ENCODE data around the gene SPACA4.
A peak's percentile ranks its signal among the peaks of the same experiment; 100 is the strongest.
"Not testable (repeated sequence)": the region's sequence is repeated elsewhere in the genome, so short reads cannot be mapped to it uniquely, and the experiment has no call there.

Gene SPACA4, protein sequence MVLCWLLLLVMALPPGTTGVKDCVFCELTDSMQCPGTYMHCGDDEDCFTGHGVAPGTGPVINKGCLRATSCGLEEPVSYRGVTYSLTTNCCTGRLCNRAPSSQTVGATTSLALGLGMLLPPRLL

DNA sequence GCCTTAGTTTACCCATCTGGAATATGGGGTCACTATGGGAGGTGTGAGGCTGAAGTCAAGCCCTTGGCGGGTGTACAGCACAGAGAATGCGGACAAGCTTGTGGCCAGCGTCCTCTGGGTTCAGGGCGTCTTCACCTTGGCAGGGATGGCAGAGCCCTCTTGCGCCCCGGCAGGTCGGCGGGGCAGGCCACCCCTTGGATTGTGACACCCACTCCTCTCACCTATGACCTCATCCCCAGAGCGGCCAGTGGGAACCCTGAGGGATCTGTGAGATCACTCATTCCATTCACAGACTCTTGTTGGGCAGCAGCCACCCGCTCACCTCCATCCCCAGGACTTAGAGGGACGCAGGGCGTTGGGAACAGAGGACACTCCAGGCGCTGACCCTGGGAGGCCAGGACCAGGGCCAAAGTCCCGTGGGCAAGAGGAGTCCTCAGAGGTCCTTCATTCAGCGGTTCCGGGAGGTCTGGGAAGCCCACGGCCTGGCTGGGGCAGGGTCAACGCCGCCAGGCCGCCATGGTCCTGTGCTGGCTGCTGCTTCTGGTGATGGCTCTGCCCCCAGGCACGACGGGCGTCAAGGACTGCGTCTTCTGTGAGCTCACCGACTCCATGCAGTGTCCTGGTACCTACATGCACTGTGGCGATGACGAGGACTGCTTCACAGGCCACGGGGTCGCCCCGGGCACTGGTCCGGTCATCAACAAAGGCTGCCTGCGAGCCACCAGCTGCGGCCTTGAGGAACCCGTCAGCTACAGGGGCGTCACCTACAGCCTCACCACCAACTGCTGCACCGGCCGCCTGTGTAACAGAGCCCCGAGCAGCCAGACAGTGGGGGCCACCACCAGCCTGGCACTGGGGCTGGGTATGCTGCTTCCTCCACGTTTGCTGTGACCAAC is at the start of gene SPACA4:
TSS of gene SPACA4 (plus strand) at position 280 of the 896 bp plus-strand sequence. CDS start at position 517, 237 bp downstream.
- no peak for DNase-seq

DNA sequence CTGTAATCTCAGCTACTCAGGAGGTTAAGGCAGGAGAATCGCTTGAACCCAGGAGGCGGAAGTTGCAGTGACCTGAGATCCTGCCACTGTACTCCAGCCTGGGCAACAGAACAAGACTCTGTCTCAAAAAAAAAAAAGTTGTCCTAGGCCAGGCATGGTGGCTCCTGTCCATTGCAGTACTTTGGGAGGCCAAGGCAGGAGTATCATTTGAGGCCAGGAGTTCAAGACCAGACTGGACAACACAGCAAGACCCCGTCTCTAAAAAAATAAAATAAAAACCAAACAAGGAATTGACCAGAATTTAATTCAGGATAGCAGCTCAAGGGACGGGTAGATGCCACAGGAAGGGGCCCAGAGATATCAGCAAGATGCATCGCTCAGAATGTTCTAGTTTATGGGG is 49.7 kb upstream of the SPACA4 start:
- no peak for DNase-seq

DNA sequence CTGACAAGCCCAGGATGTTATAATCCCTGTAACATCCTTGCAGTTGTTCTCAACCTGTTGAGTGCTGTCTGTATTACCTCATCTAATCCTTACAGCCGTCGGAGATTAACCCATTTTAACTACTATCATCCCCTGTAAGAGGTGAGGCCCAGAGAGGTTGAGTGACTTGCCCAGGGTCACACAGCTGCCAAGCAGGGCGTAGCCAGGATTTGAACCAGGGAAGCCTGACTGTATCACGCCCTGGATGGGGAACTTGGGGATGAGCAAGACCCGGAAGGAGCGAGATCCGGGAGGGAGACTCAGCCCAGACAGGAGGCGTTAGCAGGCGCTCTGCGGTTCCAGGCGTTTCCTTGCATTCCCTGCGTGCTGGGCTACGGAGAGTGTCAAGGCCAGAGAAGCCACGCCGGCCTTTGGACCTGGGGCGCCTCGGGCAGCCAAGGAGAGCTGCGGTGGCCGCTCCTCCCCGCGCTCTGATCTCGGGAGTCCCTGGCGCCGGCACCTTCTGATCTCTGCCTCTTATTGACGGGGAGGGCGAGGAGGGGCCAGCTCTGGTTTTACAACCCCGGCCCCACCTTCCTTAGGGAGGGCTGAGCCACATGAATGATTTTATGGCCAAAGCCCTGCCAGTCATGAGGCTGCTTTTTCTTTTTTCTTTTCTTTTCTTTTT is 48.4 kb upstream of the SPACA4 start:
- peak; percentile 52 for DNase-seq

DNA sequence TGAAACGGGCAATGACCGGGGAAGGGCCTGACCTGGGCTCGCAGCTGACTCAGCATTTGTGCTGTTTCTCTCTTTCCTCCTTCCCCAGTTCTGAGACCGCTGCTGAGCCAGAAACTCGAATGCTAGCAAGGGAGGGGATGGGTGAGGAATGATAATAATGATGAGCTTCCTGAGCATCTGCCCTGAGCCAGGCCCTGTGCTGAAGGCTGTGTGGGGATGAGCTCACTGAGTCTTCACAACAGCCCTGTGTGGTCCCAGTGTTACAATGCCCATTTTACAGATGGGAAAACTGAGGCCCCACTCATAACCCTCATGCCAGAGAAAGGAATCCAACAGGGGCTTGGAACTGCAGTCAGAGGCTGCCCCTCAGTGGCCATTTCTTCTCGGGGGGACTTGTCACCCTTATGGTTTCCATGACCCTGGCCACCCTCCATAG is 46.4 kb upstream of the SPACA4 start:
- DNase-seq, result peak; percentile 9

DNA sequence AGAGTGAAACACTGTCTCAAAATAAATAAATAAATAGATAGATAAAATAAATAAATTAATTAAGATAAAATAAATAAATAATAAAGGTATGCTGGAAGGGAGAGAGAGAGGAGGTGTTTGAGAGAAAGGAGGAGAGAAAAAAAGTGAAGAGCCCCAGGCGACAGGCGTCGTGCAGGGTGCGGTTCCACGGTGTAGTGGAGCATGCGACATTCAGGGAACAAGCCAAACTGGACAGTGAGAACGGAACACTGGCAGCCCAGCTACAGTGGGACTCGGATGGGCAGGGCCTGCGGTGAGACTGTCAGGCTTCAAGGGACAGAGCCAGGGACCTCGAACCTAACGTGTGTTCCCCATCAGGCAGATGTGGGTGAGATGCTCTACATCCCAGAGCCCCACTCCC is 45.1 kb upstream of the SPACA4 start:
- DNase-seq, result no peak

DNA sequence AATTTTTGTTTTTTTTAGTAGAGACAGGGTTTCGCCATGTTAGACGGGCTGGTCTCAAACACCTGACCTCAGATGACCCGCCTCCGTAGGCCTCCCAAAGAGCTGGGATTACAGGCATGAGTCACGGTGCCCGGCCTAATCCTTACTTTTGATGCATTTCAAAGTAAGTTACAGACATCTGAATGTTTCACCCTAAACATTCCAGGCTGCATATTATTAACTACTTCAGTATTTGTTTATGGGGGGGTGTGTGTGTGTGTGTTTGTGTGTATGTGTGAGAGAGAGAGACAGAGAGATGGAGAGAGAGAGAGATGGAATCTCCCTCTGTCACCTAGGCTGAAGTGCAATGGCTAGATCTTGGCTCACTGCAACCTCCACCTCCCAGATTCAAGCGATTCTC is 41.5 kb upstream of the SPACA4 start:
- DNase-seq, result peak; percentile 79

DNA sequence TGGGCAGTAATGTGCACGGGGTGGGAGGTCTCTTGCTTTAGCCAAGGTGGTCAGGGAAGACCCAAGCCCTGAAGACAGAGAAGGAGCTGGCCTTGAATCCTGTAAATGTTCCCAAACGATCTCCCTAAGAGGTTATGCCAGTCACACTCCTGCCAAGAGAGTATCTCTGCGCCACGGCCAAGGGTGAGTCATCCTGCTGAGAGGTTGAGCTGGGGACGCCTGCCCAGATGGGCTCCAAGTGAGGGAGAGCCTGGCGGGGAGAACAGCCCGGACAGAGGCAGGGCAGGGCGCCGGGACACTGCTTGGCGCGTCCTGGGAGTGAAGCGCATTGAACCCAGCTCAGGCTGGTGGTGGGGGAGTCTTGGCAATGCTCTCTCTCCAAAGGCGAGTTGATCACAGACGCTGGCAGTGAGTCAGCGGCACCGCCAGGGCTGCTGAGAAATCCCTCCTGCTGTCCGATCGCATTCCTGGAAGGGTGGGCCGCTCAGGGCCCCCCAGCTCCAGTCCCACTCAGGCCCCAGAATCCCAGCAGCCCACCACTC is 38.1 kb upstream of the SPACA4 start:
- DNase-seq, result peak; percentile 66

DNA sequence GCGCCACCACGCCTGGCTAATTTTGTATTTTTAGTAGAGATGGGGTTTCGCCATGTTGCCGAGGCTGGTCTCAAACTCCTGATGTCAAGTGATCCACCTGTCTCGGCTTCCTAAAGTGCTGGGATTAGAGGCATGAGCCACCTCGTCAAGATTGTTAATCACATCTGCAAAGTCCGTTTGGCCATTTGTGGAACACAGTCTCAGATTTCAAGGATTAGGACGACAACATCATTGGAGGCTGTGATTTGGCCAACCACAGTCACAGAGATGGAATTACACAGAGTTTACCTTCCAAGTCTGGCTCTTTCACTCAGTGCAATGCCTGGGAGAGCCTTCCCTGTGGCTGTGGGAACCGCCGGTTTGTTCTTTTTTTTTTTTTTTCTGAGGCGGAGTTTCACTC is 36.7 kb upstream of the SPACA4 start:
- DNase-seq, result no peak

DNA sequence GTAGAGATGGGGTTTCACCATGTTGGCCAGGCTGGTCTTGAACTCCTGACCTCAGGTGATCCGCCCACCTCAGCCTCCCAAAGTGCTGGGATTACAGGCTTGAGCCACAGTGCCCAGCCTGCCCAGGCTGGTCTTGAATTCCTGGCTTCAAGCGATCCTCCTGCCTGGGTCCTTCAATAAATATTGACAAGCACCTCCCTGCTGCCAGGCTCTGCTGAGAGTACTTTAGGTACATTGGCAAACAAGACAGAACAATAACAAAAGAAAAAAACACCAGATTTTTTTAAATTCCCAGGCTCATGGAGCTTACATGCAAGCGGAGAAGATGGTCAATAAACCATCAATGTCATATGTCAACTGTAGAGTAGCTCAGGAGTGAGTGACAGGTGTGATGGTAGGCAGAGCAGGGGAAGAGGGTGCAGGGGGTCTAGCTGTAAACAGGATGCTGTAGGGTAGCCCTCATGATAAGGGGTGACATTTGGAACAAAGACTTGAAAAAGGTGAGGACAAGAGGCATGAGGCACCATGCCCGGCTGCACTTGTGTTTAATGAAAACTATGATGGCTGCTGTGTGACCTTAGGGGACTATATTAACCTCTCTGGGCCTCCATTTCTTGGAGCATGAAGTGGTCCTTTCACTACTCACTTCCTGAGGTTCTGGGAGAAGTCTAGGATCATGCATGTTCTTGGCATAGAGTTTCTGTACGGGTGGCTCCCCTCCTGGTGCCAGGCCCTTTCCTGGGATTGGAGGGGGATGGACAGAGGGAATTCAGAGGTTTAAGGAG is 35.0 kb upstream of the SPACA4 start:
- DNase-seq, result no peak

DNA sequence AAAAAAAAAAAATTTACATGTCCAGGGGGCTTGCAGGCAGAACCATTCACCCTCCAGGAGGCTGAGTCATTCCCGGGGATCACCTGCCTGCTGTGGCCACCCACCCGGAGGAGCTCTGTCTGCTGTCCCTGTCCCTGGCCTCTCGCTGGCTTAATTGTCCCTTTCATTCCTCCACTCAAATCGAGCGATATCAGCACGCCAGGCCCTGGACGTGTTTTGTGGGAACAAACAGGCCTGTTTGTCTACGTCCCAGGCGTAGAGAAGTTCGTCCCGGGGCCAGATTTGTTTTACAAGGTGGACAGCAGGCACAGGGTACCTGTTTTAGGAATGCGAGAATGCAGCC is 33.4 kb upstream of the SPACA4 start:
- no peak for DNase-seq

DNA sequence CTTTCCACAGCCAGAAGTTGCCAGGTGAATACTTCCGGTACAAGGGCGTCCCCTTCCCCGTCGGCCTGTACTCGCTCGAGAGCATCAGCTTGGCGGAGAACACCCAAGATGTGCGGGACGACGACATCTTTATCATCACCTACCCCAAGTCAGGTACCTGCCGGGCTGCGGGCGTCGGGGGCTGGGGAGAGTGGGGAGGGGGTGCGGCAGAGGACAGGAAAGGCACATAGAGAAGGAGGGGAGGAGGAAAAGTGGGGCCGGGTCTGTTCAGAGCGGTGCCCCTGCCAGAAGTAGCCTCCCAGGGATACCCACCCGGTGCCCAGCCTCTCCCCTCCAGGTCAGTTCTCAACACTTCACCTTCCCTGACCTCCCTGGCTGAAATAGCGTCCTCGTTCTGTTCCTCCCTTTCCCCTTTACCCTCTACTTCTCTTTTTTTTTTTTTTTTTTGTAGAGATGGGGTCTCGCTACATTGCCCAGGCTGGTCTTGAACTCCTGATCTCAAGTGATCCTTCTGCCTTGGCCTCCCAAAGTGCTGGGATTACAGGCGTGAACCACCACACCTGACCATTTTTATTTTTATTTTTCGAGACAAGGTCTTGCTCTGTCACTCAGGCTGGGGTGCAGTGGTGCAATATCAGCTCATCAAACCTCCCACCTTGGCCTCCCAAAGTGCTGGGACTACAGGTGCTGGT is 30.5 kb upstream of the SPACA4 start:
- no peak for DNase-seq

DNA sequence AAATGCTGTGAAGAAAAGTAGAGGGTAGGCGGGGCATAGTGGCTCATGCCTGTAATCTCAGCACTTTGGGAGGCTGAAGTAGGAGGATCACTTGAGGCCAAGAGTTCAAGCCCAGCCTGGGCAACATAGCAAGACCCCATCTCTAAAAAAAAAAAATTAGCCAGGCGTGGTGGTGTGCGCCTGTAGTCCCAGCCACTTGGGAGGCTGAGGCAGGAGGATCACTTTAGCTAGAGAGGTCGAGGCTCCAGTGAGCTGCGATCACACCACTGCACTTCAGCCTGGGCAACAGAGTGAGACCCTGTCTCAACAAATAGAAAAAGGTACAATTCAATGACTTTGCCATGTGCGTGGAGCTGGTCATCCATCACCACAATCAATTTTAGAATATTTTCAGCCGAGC is 28.6 kb upstream of the SPACA4 start:
- DNase-seq, result not testable (repeated sequence)

DNA sequence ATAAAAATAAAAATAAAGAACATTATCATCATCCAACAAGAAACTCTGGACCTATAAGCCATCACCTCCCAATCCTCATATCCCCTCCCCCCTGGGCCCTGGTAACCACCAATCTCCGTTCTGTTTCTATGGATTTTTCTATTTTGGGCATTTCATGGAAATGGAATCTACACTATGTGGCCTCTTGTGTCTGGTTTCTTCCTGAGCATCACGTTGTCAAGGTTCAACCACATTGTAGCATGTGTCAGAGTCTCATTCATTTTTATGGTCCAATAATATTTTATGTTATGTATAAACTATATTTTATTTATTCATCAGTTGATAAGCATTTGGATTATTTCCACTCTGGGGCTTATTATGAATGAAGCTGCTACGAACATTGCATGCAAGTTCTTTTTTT is 27.7 kb upstream of the SPACA4 start:
- no peak for DNase-seq

DNA sequence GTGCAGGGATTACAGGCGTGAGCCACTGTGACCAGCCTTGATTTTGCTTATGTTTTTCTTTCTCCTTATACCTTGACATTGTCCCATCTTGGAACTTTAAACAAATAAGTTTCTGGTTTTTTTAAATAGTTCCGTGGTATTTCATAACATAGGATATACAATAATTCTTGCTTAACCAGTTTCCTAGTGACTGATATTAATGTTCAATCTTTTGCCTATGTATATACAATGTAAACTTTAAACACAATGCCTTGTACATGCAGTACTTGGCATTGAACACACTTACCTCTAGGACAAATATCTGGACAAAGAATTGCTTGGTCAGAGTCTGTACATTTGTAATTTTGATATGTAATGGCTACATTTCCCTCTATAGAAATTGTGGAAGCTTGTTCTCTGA is 24.4 kb upstream of the SPACA4 start:
- no peak for DNase-seq

DNA sequence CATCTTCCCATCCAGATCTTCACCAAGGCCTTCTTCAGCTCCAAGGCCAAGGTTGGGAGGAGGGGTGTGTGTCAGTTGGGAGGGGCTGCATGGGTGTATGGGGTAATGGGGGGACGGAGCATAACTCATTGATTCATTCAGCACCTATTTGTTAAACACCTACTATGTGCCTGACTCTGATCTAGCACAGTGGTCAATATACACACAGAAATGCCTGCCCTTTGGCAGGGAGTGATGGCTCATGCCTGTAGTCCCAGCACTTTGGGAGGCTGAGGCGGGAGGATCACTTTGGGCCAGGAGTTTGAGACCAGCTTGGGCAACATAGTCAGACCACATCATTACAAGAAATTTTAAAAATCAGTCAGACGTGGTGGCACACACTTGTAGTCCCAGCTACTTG is 19.2 kb upstream of the SPACA4 start:
- DNase-seq, result no peak

DNA sequence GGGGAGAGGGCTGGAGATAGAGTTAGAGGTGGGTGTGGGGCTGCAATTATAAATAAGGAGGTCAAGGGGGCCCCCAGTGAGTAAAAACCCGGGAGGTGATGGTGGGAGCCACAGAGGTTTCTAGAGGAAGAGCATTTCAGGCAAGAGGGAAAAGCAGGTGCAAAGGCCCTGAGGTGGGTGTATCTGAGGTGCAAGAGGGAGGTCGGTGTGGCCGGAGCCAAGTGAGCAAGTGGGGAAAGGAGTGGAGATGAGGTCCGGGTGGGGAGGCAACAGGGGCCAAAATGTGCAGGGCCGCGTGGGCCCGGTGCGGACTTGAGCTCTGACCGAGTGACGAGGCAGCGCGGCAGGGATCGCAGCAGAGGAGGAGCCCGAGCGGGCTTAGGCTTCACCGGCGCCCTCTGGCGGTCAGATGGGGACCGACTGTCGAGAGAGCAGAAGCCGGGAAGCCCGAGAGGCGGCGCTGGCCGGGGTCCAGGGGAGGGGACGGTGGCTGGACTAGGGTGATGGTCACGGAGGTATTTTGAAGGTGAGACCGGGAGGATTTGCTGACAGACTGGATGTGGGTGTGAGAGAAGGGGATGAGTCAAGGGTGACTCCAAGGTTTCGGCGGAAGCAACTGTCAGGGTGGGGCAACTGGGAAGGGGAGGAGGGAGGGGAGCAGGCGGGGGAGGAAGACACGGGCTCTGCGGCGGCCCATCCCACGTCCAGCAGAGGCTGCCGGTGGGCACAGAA is 17.7 kb upstream of the SPACA4 start:
- peak; percentile 85 for DNase-seq

DNA sequence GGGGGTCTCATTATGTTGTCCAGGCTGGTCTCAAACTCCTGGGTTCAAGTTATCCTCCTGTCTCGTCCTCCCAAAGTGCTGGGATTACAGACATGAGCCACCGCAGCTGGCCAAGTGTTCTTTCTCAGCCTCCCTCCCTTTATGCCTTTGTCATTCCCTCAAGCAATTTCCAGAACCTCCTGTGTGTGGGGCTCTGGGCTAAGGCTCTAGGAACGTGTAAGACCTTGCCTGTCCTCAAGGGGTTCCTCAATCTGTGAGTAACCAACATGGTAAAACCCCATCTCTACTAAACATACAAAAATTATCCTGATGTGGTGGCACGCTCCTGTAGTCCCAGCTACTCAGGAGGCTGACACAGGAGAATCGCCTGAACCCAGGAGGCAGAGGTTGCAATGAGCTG is 15.5 kb upstream of the SPACA4 start:
- DNase-seq, result peak; percentile 25

DNA sequence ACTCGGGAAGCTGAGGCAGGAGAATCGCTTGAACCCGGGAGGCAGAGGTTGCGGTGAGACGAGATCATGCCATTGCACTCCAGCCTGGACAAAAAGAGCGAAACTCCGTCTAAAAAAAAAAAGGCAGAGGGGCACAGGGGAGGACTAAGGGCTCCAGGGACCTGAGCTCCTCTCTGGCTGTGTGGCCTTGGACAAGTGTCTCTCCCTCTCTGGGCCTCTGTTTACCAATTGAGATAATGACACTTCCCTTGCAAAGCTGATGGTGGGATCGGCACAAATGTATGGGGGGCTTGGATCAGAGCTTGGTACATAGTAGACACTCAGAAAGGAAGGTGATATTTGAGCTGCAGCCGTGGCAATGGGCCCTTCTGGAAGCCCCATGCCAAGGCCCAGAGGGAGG is 11.4 kb upstream of the SPACA4 start:
- DNase-seq, result no peak

DNA sequence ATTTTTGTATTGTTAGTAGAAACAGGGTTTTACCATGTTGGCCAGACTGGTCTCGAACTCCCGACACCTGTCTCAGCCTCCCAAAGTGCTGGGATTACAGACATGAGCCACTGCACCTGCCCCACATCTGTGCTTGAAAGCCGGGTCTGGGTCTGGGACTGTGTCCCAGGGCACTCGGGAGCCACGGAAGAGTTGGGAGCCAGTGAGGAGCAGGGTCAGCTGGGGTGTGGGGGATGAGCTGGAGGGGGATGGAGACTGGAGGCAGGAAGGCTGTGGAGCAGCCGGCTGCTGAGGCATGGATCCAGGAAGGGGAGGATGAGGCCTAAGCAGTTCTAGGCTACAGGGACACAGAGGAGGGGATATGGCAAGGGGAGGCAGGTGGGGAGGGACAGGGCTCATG is 10.7 kb upstream of the SPACA4 start:
- no peak for DNase-seq

DNA sequence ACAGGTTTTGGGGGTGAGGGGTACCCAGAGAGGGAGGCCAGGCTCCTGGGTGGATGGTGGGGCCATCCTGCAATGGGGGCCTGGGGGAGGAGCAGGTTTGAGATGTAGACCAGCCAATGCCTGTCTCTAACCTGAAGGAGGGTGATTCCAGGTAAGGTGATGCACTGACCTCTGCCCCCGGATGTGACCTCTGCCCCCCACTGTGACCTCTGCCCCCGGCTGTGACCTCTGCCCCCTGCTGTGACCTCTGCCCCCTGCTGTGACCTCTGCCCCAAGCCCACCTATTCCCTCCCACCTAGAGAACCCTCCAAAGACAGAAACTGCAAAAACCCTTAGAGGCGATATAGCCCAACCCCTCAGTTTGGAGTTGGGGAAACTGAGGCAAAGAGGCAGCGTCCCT is 10.3 kb upstream of the SPACA4 start:
- no peak for DNase-seq

DNA sequence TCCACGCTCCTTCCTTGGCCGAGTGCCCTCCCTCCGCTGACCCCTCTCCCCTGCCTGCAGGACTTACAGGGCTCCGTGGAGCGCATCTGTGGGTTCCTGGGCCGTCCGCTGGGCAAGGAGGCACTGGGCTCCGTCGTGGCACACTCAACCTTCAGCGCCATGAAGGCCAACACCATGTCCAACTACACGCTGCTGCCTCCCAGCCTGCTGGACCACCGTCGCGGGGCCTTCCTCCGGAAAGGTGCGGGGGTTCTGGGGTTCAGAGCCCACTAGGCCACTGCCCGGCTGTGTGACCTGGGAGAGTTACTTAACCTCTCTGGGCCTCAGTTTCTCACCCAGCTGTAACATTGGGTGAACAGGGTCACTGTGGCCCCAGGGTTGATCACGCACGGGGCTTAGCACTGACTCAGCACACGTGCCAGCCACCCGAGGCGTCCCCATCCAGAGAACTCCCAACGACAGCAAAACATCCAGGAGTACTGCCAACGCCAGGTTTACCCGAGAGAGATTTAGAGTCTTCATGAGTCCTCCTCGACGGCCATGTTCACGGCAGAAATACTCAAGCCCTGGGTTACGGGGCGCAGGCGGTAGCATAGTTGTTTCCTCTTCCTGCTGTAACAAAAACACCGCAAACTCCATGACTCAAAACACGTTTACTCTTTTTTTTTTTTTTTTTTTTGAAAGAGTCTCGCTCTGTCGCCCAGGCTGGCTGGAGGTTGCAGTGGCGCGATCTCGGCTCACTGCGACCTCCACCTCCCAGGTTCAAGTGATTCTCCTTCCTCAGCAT is 9.7 kb upstream of the SPACA4 start:
- DNase-seq, result peak; percentile 64
